Left renal cortex interstitium (tissue), 4 donors: ENCODE measurements around the gene SPATA31C2. TPM values are rescaled to one million over a fixed set of nuclear protein-coding genes. Genes with fewer than 3 reads are reported as not detected.
"Not testable (repeated sequence)": the region's sequence is repeated elsewhere in the genome, so short reads cannot be mapped to it uniquely, and the experiment has no call there.

ENCODE experiments used
- DNase-seq, 4 donors: peaks; one replicate each; pipeline ENCODE4 v3.0.0-alpha.2; 2013; ENCODE audit warnings: low read depth in 4 of 4, low spot score in 2 of 4, missing footprints in 1 of 4
- polyA plus RNA-seq, 4 donors: library from polyadenylated mRNA; unstranded; fragments of 120-200 nt; gene quantifications; one replicate each; pipeline ENCODE4 v1.2.1, GENCODE V29; 2013; ENCODE audit not compliant: insufficient read length in 4 of 4

The SPATA31C2 gene
- polyA plus RNA-seq, 4 donors: 0.48 to 0.71 (median 0.58) TPM

- not testable (repeated sequence) for DNase-seq
Measured at GRCh38 chr9:88127700-88128300, 10.5 kb downstream of the SPATA31C2 start.

GRCh38 chr9:88123413-88123812 lies 14.9 kb downstream of the SPATA31C2 start:
- not testable (repeated sequence) for DNase-seq

GRCh38 chr9:88118121-88118520 lies 20.2 kb downstream of the SPATA31C2 start:
- not testable (repeated sequence) for DNase-seq

GRCh38 chr9:88114968-88115612 lies 23.2 kb downstream of the SPATA31C2 start:
- DNase-seq: not testable (repeated sequence)

DNA sequence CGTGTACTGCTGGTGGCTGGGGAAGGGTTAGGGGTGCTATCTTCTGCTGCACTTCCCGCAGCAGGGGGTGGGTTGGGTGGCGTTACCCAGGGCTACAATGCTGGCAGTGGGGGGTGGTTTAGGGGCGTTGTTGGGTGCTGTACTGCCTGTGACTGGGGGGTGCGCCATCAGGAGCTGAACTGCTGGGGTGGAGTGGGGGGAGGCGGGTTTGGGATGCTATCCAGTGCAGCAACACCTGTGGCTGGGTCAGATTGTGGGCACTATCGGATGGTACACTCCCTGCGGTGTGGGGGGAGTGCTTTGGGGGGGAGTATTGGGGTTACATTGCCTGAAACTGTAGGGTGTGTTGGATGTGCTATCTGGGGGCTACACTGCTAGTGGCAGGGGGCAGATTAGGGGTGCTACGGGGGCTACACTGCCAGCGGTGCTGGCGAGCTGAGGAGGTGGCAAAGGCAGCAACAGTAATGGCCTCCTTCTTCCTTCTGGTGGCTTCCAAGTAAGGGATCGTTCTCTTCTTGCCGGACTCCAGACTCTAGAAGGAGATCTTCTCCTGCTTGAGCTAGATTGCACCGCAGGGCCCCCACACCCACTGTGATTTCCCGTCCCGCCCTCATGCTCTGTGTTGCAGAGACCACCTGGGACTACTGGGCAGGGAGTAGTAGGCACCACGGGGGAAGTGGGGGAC lies 23.9 kb downstream of the SPATA31C2 start:
- not testable (repeated sequence) for DNase-seq

GRCh38 chr9:88113156-88114130 lies 24.8 kb downstream of the SPATA31C2 start:
- DNase-seq: not testable (repeated sequence)

GRCh38 chr9:88110026-88110425 lies 28.2 kb downstream of the SPATA31C2 start:
- no peak for DNase-seq

DNA sequence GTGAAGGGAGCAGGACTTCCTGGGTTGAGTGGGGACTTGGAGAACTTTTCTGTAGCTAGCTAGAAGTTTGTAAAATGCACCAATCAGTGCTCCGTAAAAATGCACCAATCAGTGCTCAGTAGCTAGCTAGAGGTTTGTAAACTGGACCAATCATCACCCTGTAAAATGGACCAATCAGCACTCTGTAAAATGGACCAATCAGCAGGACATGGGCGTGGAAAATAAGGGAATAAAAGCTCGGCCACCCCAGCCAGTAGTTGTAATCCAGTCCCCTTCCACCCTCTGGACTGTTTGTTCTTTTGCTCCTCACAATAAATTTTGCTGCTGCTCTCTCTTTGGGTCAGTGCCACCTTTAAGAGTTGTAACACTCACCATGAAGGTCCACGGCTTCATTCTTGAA lies 29.5 kb downstream of the SPATA31C2 start:
- DNase-seq: no peak

- DNase-seq: peak in 2 of 4 donors; percentile 26 to 45
Measured at GRCh38 chr9:88106492-88106891, 31.8 kb downstream of the SPATA31C2 start.

- DNase-seq: no peak
Measured at GRCh38 chr9:88092797-88093331, 45.4 kb downstream of the SPATA31C2 start.

DNA sequence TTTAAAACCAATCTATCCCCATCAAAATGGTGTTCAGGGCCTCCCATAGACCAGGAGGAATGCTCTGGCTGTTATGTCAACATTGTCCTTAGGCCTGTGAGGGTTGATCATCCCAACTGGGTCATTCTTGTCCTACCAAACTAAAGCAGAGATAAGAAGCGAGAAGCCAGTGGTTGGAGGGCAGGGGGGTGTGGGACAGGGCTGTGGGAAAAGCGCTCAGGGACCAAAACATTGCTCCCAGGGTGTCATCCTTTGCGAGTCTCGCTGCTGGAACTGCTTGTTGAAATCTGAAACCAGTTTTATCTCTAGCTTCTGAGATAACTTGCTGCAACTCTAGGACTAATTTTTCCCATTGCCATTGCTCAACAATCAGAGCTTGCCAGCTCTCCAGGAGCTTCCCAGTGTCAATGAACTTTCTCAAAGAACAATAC lies 48.1 kb downstream of the SPATA31C2 start:
- no peak for DNase-seq

DNA sequence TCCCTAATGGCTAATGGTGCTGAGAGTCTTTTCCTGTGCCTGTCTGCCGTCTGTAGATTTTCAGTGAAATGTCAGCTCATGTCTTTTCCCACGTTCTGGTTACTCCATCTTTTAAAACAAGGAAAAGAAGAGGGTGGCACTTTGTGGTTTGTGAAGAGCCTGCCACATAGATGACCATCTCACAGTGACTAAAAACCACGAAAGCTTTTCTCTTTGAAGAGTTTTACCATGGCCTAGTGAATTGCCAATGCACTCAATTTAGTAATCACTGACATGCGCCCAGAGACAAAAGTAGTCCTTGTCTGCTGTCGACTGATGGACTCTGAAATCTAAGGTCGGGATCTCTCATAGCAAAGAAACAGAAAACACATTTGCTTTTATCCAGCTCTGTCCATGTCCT lies 50.4 kb downstream of the SPATA31C2 start:
- DNase-seq: no peak

- DNase-seq: no peak
Measured at GRCh38 chr9:88085476-88085875, 52.8 kb downstream of the SPATA31C2 start.

DNA sequence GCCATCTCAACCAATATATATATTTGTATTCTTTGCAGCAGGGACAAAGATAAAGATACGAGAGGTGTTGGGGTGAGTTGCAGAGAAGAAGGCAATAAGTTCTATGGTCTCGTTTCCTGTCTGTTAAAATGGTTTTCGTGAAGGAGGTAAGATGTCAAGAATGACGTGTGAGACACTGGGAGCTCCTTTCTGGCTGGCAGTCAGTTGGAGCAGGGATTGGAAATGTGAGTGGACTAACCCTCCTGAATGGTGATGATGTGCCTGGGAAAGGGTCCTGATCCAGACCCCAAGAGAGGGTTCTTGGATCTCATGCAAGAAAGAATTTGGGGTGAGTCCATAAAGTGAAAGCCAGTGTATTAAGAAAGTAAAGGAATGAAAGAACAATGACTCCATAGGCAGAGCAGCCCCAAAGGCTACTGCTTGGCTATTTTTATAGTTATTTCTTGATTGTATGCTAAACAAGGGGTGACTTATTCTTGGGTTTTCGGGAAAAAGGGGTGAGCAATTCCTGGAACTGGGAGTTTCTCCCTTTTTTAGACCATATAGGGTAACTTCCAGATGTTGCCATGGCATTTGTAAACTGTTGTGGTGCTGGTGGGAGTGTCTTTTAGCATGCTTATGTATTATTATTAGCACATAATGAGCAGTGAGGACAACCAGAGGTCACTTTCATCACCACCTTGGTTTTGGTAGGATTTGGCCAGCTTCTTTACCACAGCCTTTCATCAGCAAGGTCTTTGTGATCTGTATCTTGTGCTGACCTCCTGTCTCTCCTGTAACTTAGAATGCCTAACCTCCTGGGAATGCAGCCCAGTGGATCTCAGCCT lies 53.7 kb downstream of the SPATA31C2 start:
- no peak for DNase-seq

Other genes with a start within 250 kb of the SPATA31C2 start
- under 1 TPM; 0.47 to 0.74 (median 0.69) TPM for gene SPATA31C1, start 220.5 kb downstream of the SPATA31C2 start, polyA plus RNA-seq
- gene CDK20, start 163.9 kb downstream of the SPATA31C2 start, polyA plus RNA-seq: 10 to 100 TPM; 19.4 to 24.4 (median 21.9) TPM
- gene SPIN1, start 250.0 kb upstream of the SPATA31C2 start, polyA plus RNA-seq: 100 to 1,000 TPM; 154 to 181 (median 170) TPM